Spleen (tissue), 7 donors: Measurements from ENCODE around the gene C14orf180.

Experiments used
- POLR2A ChIP-seq, 3 donors: fragments of 450-650 bp; IDR thresholded peaks; one replicate each; pipeline ENCODE4 v1.5.1; 2017; ENCODE audit warnings: antibody characterized with exemption in 3 of 3, mild to moderate bottlenecking in 1 of 3
- TF ChIP-seq, protein P1 (sequence below), 11 experiments: fragments of 200-600 bp in 7 of 11; fragments of 450-650 bp in 4 of 11; sonication (generic) in 4 of 11; IDR thresholded peaks in 8 of 11; conservative IDR thresholded peaks in 3 of 11; 1 replicate in 7 of 11; 2 replicates in 4 of 11; pipeline versions ENCODE4 v1.4.0 to v1.8.0; 2016 to 2021; ENCODE audit warnings: antibody characterized with exemption in 11 of 11, inconsistent platforms in 4 of 11, mild to moderate bottlenecking in 1 of 11
- donor health status: DM: no; HTN: no; CAD: no; lungs with moderate emphysema.
- donor health status: DM: no; HTN: no; CAD: no.
- donor health status: DM: no; HTN: no; CAD: no.

DNA sequence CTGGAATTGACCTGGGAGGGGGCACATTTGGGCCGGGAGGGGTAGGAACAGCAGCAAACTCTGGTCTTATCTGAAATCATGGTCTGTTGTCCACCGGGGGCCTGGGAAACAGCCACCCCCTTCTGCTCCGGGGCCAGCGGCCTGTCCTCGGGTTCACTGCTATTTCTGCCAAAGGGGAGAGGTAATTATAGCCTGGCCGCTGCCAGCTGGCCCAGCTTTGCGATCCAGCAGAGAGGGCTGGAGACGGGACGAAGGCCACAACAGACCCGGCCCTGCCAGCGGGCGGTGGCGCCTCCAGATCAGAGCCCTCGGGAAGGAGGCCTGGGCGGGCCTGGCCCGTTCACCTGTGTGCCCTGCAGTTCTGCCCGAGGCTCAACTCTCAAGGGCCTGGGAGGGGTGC lies at the start of gene C14orf180:
- TF ChIP-seq POLR2A (IDR thresholded peaks at IDR 0.05), result no peak
- TF ChIP-seq, protein P1, sequence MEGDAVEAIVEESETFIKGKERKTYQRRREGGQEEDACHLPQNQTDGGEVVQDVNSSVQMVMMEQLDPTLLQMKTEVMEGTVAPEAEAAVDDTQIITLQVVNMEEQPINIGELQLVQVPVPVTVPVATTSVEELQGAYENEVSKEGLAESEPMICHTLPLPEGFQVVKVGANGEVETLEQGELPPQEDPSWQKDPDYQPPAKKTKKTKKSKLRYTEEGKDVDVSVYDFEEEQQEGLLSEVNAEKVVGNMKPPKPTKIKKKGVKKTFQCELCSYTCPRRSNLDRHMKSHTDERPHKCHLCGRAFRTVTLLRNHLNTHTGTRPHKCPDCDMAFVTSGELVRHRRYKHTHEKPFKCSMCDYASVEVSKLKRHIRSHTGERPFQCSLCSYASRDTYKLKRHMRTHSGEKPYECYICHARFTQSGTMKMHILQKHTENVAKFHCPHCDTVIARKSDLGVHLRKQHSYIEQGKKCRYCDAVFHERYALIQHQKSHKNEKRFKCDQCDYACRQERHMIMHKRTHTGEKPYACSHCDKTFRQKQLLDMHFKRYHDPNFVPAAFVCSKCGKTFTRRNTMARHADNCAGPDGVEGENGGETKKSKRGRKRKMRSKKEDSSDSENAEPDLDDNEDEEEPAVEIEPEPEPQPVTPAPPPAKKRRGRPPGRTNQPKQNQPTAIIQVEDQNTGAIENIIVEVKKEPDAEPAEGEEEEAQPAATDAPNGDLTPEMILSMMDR (IDR thresholded peaks at IDR 0.05 in 8 of 11, conservative IDR thresholded peaks at IDR 0.05 in 3 of 11), result no peak
